Stimulated activated CD4-positive, alpha-beta T cell treated with anti-CD3 and anti-CD28 coated beads, Interleukin-12 subunit alpha, Interleukin-12 subunit beta, amount 100 ng/mL, for 4 hours (primary cell): Measurements from ENCODE around the gene PRR12.
A peak's percentile ranks its signal among the peaks of the same experiment; 100 is the strongest.
"Not testable (repeated sequence)": the region's sequence is repeated elsewhere in the genome, so short reads cannot be mapped to it uniquely, and the experiment has no call there.

Source experiments
- DNase-seq: peaks from one replicate; pipeline ENCODE4 v3.0.0-alpha.2; 2020

Gene PRR12

GRCh38 chr19:49624967-49625910 lies 34.3 kb downstream of the PRR12 start:
- DNase-seq: no peak

GRCh38 chr19:49626226-49626625 lies 35.2 kb downstream of the PRR12 start:
- DNase-seq: no peak

- no peak for DNase-seq
These were observed 38.7 kb downstream of the PRR12 start for GRCh38 chr19:49629659-49630058.

DNA sequence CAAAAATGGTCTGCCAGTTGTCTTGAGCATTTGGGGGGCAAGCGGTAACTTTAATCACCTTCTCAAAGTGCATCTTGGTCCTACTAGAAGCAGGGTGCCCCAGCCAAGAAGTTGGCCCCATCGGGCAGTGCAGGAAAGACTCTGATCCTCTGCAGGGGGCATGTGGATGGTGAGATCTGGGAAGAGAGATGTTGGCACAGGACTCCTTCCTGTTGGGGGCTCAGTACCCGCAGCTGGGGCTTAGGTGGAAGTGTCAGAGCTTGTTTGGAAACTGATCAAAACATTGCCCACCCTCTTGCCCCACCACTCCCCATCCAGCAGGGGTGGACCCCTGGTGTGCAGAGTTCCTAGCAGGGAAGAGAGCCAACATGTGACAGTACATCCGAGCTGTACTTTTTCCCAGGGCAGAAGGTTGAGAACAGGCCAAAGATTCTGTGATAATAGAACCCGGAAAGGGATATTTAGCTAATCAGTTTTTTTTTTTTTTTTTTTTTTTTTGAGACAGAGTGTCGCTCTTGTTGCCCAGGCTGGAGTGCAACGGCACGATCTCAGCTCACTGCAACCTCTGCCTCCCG lies 40.1 kb downstream of the PRR12 start:
- no peak for DNase-seq

DNA sequence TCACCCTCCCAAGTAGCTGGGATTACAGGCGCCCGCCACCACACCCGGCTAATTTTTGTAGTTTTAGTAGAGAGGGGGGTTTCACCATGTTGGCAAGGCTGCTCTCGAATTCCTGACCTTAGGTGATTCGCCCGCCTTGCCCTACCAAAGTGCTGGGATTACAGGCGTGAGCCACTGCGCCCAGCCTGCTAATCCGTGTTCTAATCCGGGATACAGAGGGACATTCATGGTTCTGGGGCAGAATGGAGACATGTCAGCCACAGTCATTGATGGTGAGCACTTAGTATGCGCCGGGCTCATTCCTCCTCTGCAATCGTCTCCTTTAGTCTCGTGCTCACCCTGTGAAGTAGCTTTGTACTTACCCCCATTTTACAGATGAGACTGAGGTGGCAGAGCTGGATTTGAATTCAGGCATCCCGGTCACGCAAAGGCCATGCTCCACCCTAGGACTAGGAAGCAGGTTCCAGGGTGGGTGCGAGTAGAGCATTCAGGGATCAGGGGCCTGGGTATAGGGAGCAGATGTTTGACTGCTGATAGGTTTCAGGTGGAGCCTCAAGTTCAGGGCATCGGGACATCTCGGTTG lies 40.7 kb downstream of the PRR12 start:
- DNase-seq: no peak

GRCh38 chr19:49632576-49632975 lies 41.6 kb downstream of the PRR12 start:
- DNase-seq: no peak

DNA sequence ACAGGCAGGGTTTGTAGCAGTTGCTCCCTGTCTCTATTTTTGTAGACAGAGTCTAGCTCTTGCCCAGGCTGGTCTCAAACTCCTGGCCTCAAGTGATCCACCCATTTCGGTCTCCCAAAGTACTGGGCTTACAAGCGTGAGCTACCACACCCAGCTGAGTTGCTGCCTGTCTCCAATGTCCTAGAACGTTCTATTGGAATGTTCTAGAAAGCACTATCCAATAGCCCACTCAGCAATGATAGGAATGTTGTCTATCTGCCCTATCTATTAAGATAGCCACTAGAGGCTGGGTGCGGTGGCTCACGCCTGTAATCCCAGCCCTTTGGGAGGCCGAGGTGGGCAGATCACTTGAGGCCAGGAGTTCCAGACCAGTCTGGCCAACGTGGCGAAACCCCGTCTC lies 42.3 kb downstream of the PRR12 start:
- DNase-seq: not testable (repeated sequence)

- DNase-seq: no peak
These were observed 44.7 kb downstream of the PRR12 start for GRCh38 chr19:49635530-49636232.

DNA sequence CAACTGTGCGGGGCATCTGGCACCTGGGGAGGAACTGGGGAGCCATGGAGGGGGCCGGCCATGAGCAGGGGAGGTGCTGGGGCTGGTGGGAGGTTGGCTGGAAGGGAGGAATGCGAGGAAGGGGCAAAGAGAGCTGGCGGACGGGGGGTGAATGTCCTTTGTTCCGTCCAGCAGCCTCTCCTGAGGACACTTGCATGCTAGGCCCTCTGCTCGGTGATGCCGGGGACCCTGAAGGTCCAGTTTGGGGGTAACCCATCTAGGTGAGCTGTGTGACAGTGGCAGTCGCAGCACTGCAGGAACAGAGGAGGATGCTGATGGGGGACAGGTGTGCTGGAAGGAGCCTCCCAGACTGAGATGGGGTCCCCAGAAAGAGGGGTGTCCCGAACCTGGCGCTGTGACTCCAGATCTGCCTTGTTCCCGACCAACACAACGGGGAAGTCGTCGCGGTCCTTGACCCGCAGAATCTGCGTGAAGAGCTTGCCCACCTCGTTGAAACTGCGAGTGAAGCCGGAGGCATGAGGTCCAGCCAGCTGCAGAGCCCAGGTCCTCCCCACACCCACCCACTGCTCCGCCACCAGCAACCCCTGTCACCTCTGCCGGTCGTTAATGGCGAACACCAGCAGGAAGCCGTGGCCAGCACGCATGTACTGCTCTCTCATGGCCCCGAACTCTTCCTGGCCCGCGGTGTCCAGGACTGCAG lies 45.4 kb downstream of the PRR12 start:
- DNase-seq: no peak

GRCh38 chr19:49637821-49638738 lies 47.1 kb downstream of the PRR12 start:
- no peak for DNase-seq

DNA sequence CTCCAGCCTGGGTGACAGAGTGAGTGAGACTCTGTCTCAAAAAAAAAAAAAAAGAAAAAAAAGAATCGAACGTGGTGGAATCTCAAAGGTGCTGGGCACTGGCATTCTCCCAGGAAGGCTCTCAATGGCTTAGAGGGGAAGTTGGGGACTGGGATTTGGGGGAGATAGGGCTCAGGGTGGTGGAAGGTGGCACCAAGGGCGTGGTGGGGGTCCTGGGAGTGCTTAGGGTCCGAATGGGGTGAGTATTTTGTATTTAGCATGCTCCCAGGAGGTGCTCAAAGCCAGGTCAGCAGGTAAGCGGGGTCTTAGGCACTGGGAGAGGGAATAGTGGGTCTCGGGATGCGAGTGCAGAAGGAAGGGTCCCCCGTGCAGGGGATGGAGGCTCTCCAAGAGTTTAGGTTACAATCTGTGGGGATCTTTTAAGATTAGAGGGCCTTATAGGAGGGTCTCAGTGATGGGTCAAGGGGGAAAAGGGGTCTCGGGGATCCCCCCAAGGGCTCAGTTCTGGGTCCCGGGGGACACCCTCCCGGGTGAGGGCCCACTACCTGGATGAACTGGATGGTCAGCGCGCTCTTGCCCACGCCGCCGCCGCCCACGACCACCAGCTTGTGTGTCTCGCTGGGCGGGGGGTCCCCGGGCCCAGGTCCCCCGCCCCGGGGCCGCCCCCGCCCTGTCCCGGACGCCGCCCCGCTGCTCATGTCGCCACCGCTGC lies 48.6 kb downstream of the PRR12 start:
- no peak for DNase-seq

DNA sequence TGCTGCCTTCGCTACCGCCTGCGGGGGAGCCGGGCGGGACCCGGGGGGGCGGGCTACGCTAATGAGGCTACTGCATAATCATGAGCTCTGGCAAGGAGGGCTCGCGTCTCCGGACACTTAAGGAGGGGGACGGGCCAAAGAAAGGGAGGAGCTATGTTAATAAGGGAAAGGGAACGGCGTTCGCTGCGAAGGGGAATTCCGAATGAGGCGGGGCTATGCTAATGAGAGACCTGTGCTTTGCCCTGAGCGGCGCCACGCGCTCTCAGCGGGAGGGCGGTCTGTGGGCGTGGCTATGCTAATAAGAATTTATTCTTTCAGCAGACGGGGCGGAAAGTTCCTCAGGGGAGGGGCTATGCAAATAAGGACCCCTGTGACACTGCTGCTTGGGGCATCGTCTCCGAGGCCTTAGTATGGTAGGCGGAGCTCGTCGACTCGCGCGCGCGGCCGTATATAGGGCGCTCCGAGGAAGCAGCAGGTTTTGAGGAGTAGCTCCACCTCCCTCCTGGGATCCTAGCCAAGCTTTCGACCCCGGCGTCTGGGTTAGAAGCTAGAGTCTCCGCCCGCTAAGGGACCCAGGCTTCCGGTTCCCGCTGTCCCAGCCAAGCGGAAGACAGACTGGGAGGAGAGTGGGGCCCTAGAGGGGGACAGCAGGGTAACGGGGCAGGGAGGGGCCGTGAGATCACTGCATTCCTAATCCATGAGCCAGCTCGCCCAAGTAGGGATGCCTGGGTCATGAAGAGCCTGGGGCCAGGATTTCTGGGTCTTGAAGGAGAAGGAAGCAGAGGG lies 49.3 kb downstream of the PRR12 start, which contains the start of gene RRAS:
Gene RRAS (minus strand): TSS at position 31 of the 786 bp plus-strand sequence. CDS start 45 bp downstream, outside the sequence.
- DNase-seq: peak; percentile 99

GRCh38 chr19:49641688-49642491 lies 50.9 kb downstream of the PRR12 start, which contains the start of gene SCAF1:
Gene SCAF1, plus strand, starts transcription at chr19:49642209. Its CDS starts 2,818 bp downstream, at chr19:49645027.
- DNase-seq: peak; percentile 98

DNA sequence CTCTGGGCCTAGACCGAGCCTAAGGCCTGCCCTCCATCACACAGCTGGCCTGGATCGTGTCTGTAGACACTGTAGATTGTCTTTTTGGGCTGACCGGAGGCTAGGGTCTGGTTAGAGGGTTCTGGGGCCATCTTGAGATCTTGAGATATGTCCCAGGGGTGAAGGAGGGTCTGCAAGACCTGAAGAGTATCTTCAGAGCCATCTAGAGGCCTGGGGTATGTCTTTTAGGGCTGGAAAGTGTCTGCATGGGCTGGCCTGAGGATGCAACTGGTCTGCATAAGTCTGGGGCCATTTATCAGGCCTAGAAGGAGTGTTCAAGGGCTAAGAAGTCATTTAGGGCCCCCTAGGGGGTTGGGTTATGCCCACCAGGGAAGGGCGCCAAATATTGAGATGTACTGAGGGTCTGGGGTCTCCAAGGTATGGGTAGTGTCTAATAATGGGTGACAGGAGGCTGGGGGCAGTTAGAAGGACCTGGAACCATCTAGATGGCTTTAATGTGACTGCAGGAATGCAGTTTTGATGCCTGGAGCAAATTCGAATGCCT lies 51.6 kb downstream of the PRR12 start:
- no peak for DNase-seq

DNA sequence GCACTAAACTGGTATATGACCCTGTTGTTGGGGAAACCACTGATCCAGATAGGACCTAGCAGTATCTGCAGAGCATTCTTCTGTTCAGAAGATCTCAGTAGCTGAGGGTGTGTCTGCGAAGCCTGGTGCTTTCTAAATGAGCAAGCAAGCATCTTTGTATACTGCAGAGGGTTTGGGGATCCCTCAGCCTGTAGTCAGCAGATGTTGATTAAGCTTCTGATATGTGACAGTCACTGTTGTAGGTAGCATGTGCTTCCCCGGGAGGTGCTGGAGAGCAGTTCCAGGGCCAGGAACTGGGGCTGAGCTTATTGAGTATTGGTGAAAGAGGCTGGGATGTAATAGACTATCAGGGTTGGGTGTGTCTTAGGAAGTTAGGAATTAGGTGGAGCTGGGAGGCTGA lies 52.5 kb downstream of the PRR12 start:
- DNase-seq: no peak

DNA sequence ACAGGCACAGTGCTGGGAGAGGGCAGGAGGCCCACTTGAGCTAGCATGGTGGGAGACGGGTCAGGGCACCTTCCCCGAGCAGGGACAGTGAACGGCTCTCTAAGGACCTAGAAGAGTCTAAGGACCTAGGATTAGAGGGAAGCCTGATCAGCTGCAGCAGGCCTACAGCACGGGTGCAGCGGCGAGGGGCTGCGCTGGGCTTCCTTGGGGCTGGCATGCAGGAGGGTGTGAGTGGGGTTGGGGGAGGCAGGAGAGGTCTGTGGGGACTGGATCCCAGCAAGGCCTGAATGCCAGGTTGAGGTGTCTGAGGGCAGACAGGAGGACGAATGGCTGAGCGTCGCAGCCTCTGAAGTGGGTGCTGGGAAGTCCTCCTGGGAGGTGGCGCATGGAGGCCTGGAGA lies 54.6 kb downstream of the PRR12 start:
- no peak for DNase-seq

DNA sequence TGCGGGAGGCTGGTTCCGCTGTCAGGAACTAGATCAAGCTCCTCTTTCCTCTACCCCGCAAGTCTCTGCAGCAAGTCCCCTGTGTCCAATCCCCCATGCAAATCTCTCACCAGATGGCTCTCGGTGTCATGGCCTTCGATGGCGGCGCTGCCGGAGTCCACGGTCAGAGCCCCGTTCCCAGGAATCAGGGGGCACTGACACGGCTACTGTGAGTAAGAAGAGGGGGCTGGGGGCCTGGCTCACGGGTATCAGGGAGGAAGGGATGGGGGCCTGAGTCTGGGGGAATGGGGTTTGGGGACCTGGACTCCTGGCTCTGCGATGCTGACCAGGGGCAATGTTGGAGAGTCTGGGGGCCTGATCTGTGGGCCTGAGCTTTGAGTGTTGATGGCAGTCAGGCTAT lies 55.0 kb downstream of the PRR12 start:
- DNase-seq: no peak

GRCh38 chr19:49646586-49646985 lies 55.6 kb downstream of the PRR12 start:
- no peak for DNase-seq
